Parathyroid adenoma (tissue), 2 donors: ENCODE results near the gene FAR2.

Experiments
- H2AFZ ChIP-seq: fragments of 300-600 bp; sonication (generic); one replicate; pipeline ENCODE4 v1.7.0; 2017; ENCODE audit warnings: antibody characterized with exemption, mild to moderate bottlenecking
- H3K27ac ChIP-seq: fragments of 300-600 bp; sonication (generic); one replicate; pipeline ENCODE4 v1.7.0; 2017
- H3K27me3 ChIP-seq: fragments of 300-600 bp; sonication (generic); one replicate; pipeline ENCODE4 v1.7.0; 2017; ENCODE audit warnings: low read length; ENCODE audit not compliant: control insufficient read depth, insufficient read depth
- H3K36me3 ChIP-seq: fragments of 300-600 bp; sonication (generic); one replicate; pipeline ENCODE4 v1.7.0; 2017; ENCODE audit warnings: low read length; ENCODE audit not compliant: control insufficient read depth, insufficient read depth
- H3K4me1 ChIP-seq: fragments of 300-600 bp; sonication (generic); one replicate; pipeline ENCODE4 v1.7.0; 2017; ENCODE audit warnings: control low read depth
- H3K4me2 ChIP-seq: fragments of 300-600 bp; sonication (generic); one replicate; pipeline ENCODE4 v1.7.0; 2017; ENCODE audit warnings: low read length
- H3K4me3 ChIP-seq: fragments of 300-600 bp; sonication (generic); one replicate; pipeline ENCODE4 v1.7.0; 2017; ENCODE audit warnings: low read depth, low read length
- H3K79me2 ChIP-seq: fragments of 300-600 bp; sonication (generic); one replicate; pipeline ENCODE4 v1.7.0; 2017; ENCODE audit warnings: control low read depth
- H3K9ac ChIP-seq: fragments of 300-600 bp; sonication (generic); one replicate; pipeline ENCODE4 v1.7.0; 2017; ENCODE audit warnings: mild to moderate bottlenecking
- H3K9me3 ChIP-seq: fragments of 300-600 bp; sonication (generic); one replicate; pipeline ENCODE4 v1.7.0; 2017; ENCODE audit warnings: low read length; ENCODE audit not compliant: control insufficient read depth
- TF ChIP-seq, protein P1 (sequence below): fragments of 300-600 bp; sonication (generic); IDR thresholded peaks from one replicate; pipeline ENCODE4 v1.7.0; 2017; ENCODE audit warnings: antibody characterized with exemption, mild to moderate bottlenecking
- donor health status: primary hyperparathyroidism.

Gene FAR2

GRCh38 chr12:29147731-29148595, 1.1 kb upstream of the FAR2 start:
- H3K79me2 ChIP-seq = no peaks in the 10 kb centered on the region
- no peak overlapping the region for H3K9ac ChIP-seq
- no peaks in the 10 kb centered on the region for H3K9me3 ChIP-seq
- no peak overlapping the region for H3K27ac ChIP-seq
- no peaks in the 10 kb centered on the region for H3K27me3 ChIP-seq
- peak overlapping the region; percentile 85 for H3K4me2 ChIP-seq
- peak overlapping the region; percentile 62 for H3K4me3 ChIP-seq
- no peak overlapping the region for H2AFZ ChIP-seq
- no peaks in the 10 kb centered on the region for H3K4me1 ChIP-seq
- TF ChIP-seq, protein P1, sequence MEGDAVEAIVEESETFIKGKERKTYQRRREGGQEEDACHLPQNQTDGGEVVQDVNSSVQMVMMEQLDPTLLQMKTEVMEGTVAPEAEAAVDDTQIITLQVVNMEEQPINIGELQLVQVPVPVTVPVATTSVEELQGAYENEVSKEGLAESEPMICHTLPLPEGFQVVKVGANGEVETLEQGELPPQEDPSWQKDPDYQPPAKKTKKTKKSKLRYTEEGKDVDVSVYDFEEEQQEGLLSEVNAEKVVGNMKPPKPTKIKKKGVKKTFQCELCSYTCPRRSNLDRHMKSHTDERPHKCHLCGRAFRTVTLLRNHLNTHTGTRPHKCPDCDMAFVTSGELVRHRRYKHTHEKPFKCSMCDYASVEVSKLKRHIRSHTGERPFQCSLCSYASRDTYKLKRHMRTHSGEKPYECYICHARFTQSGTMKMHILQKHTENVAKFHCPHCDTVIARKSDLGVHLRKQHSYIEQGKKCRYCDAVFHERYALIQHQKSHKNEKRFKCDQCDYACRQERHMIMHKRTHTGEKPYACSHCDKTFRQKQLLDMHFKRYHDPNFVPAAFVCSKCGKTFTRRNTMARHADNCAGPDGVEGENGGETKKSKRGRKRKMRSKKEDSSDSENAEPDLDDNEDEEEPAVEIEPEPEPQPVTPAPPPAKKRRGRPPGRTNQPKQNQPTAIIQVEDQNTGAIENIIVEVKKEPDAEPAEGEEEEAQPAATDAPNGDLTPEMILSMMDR = no peak
- H3K36me3 ChIP-seq = no peaks in the 10 kb centered on the region

- no peak overlapping the region for H2AFZ ChIP-seq
- no peaks in the 10 kb centered on the region for H3K9me3 ChIP-seq
- no peaks in the 10 kb centered on the region for H3K27me3 ChIP-seq
- TF ChIP-seq, protein P1 = no peak
- H3K9ac ChIP-seq = no peak overlapping the region
- H3K4me3 ChIP-seq = peak overlapping the region; percentile 62
- no peaks in the 10 kb centered on the region for H3K79me2 ChIP-seq
- peak overlapping the region; percentile 51 for H3K27ac ChIP-seq
- H3K4me2 ChIP-seq = peak overlapping the region; percentile 85
- no peaks in the 10 kb centered on the region for H3K4me1 ChIP-seq
- no peaks in the 10 kb centered on the region for H3K36me3 ChIP-seq
Measured at GRCh38 chr12:29148596-29148910, 525 bp upstream of the FAR2 start.

DNA sequence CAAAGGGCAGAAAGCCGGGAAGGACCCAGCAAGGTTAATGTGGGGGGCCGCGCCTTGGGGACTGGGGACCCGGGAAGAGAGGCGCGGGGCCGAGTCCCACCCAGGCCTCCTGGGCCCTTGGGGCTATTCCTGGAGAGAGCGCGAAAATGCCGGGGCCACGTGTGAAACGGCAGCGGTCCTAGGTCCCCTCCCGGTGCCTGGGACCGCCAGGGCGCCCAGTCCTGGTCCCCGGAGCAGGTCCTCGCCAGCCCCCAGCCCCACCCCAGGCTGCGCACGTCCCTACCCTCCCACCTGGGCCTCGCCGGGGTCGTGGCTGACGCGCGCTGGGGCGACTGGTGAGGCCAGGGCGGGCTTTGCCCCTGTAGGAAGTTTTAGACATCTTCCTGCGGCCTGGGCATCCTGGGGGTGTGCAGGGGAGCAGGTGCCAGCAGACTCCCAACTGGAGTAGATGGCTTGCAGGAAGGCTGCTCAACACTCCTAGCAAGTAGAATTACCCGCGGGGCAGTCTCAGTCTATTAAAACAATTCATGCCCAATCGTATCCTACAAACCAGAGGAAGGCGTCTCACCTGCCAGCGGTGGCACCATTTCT, 708 bp downstream of the FAR2 start:
- TF ChIP-seq, protein P1 = no peak
- no peak overlapping the region for H3K9ac ChIP-seq
- H3K79me2 ChIP-seq = no peaks in the 10 kb centered on the region
- H3K27me3 ChIP-seq = no peaks in the 10 kb centered on the region
- H3K36me3 ChIP-seq = no peaks in the 10 kb centered on the region
- H3K4me3 ChIP-seq = peak overlapping the region; percentile 62
- no peak overlapping the region for H3K27ac ChIP-seq
- H3K9me3 ChIP-seq = no peaks in the 10 kb centered on the region
- peak overlapping the region; percentile 85 for H3K4me2 ChIP-seq
- no peaks in the 10 kb centered on the region for H3K4me1 ChIP-seq
- peak overlapping the region; percentile 45 for H2AFZ ChIP-seq

DNA sequence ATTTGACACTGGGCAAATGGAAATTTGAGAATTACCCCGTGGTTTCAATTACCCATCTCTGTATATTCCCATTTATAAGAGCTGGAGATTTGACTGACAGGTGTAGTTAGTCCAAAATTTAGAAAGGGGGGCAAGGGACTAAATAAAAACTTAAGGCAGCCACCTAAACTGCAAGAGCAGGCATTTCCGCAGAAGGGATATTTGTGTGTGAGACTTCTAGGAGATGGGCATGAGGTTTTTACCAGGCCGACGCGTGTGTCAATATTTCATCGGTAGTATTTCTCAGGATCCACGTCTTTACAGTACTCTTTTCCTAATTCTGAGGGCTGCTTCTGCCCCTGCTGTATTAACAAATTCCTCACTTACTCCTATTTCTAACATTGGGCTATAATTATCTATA, 1.4 kb downstream of the FAR2 start:
- H3K4me1 ChIP-seq = no peaks in the 10 kb centered on the region
- H3K4me2 ChIP-seq = no peak overlapping the region
- no peak overlapping the region for H2AFZ ChIP-seq
- no peaks in the 10 kb centered on the region for H3K79me2 ChIP-seq
- no peak overlapping the region for H3K4me3 ChIP-seq
- H3K9me3 ChIP-seq = no peaks in the 10 kb centered on the region
- no peaks in the 10 kb centered on the region for H3K36me3 ChIP-seq
- H3K27ac ChIP-seq = no peak overlapping the region
- no peak overlapping the region for H3K9ac ChIP-seq
- TF ChIP-seq, protein P1 = no peak
- no peaks in the 10 kb centered on the region for H3K27me3 ChIP-seq
